Esophagus muscularis mucosa (tissue), 3 donors: ENCODE measurements around the gene SACS.

Experiments used
- POLR2A ChIP-seq: fragments of 450-650 bp; IDR thresholded peaks from one replicate; pipeline ENCODE4 v1.6.1; 2017; ENCODE audit warnings: antibody characterized with exemption, moderate library complexity, mild to moderate bottlenecking, low read depth
- POLR2AphosphoS5 ChIP-seq, 2 donors: sonication (generic); formaldehyde crosslinking; IDR thresholded peaks; one replicate each; pipeline ENCODE4 v1.6.1; 2017; ENCODE audit warnings: antibody characterized with exemption in 2 of 2
- TF ChIP-seq, protein P1 (sequence below), 3 experiments: fragments of 200-600 bp in 2 of 3; fragments of 450-650 bp in 1 of 3; sonication (generic) in 2 of 3; IDR thresholded peaks; one replicate each; pipeline ENCODE4 v1.5.1; 2017 to 2019; ENCODE audit warnings: antibody characterized with exemption in 3 of 3, mild to moderate bottlenecking in 2 of 3, moderate library complexity in 1 of 3

DNA sequence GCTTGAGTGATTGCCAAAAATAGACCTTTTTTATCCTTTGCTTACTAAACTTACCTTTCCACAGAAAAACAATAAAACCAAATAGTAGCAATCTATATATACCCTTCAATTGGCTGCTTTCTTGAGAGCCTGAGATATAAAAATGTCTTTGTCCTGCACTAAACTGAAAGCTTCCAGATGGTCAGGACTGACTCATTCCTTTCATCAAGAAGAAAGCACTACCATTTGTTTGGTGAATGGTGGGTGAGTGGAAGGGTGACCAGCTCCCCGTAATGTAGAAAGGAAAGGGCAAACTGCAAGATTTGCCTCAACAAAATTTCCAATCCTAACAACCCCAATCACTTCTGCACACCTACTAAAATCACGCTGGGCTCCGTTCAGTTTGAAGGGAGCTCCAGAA, 67.8 kb downstream of the SACS start:
- TF ChIP-seq, protein P1, sequence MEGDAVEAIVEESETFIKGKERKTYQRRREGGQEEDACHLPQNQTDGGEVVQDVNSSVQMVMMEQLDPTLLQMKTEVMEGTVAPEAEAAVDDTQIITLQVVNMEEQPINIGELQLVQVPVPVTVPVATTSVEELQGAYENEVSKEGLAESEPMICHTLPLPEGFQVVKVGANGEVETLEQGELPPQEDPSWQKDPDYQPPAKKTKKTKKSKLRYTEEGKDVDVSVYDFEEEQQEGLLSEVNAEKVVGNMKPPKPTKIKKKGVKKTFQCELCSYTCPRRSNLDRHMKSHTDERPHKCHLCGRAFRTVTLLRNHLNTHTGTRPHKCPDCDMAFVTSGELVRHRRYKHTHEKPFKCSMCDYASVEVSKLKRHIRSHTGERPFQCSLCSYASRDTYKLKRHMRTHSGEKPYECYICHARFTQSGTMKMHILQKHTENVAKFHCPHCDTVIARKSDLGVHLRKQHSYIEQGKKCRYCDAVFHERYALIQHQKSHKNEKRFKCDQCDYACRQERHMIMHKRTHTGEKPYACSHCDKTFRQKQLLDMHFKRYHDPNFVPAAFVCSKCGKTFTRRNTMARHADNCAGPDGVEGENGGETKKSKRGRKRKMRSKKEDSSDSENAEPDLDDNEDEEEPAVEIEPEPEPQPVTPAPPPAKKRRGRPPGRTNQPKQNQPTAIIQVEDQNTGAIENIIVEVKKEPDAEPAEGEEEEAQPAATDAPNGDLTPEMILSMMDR (IDR thresholded peaks at IDR 0.05), result no peak
- no peak for TF ChIP-seq POLR2A
- TF ChIP-seq POLR2AphosphoS5 (IDR thresholded peaks at IDR 0.05), result no peak
